OCI-LY7 (cell line): ENCODE results near the gene B3GNT5. TPM values are rescaled to one million over a fixed set of nuclear protein-coding genes. Genes with fewer than 3 reads are reported as not detected.
"Not testable (repeated sequence)": the region's sequence is repeated elsewhere in the genome, so short reads cannot be mapped to it uniquely, and the experiment has no call there.

Experiments used
- BruUV-seq: library from RNA; stranded (reverse); fragments of 400-500 nt; replicated peaks from 2 replicates; lab custom pipeline; 2021; lab: Mats Ljungman, UMichigan
- CTCF ChIA-PET: fragments of 300-600 bp; sonication (Branson Sonifier 250); formaldehyde crosslinking; loops from one replicate; lab custom pipeline; 2022; ENCODE audit warnings: antibody characterized with exemption; ENCODE audit not compliant: unreplicated experiment; lab: Charles Lee
- POLR2A ChIA-PET: fragments of 300-600 bp; sonication (Branson Sonifier 250); formaldehyde crosslinking; loops from one replicate; lab custom pipeline; 2022; ENCODE audit warnings: antibody characterized with exemption; lab: Charles Lee
- DNase-seq: peaks from one replicate; pipeline ENCODE4 v3.0.0-alpha.2; 2015; ENCODE audit warnings: low spot score
- H2AFZ ChIP-seq: fragments of 200-600 bp; sonication (generic), shearing (Covaris generic); 2 replicates; pipeline ENCODE4 v1.6.1; 2014; ENCODE audit warnings: mild to moderate bottlenecking, antibody characterized with exemption, low read length, moderate library complexity
- H3K27ac ChIP-seq: fragments of 200-600 bp; sonication (generic); 2 replicates; pipeline ENCODE4 v1.5.1; 2014; ENCODE audit warnings: mixed run types, low read depth, mild to moderate bottlenecking, moderate library complexity, low read length, inconsistent platforms; ENCODE audit not compliant: poor library complexity, severe bottlenecking
- H3K36me3 ChIP-seq: fragments of 200-600 bp; sonication (generic); 2 replicates; pipeline ENCODE4 v1.6.1; 2014; ENCODE audit warnings: mild to moderate bottlenecking, antibody characterized with exemption, low read length, moderate library complexity, mixed read lengths; ENCODE audit not compliant: insufficient read depth
- H3K4me1 ChIP-seq: fragments of 200-600 bp; sonication (generic); 2 replicates; pipeline ENCODE4 v1.5.1; 2014; ENCODE audit warnings: mild to moderate bottlenecking, low read length; ENCODE audit not compliant: insufficient read depth, poor library complexity, severe bottlenecking
- H3K4me2 ChIP-seq: fragments of 200-600 bp; sonication (generic); 2 replicates; pipeline ENCODE4 v1.6.1; 2014; ENCODE audit warnings: mild to moderate bottlenecking, low read length
- H3K4me3 ChIP-seq: fragments of 200-600 bp; sonication (generic); 2 replicates; pipeline ENCODE4 v1.5.1; 2014; ENCODE audit warnings: mild to moderate bottlenecking, low read depth, low read length; ENCODE audit not compliant: poor library complexity, severe bottlenecking
- H3K79me2 ChIP-seq: fragments of 200-600 bp; sonication (generic); 2 replicates; pipeline ENCODE4 v1.6.1; 2016; ENCODE audit warnings: low read depth, mild to moderate bottlenecking, low read length, moderate library complexity, mixed read lengths; ENCODE audit not compliant: insufficient read depth
- H3K9me2 ChIP-seq: fragments of 200-600 bp; sonication (generic); 2 replicates; pipeline ENCODE4 v1.6.1; 2016; ENCODE audit warnings: mild to moderate bottlenecking, low read length, mixed read lengths; ENCODE audit not compliant: insufficient read depth
- H3K9me3 ChIP-seq: fragments of 200-600 bp; sonication (generic); 2 replicates; pipeline ENCODE4 v1.6.1; 2014; ENCODE audit warnings: mild to moderate bottlenecking, mixed run types, low read length, mixed read lengths
- H4K20me1 ChIP-seq: fragments of 200-600 bp; sonication (generic); 2 replicates; pipeline ENCODE4 v1.6.1; 2014; ENCODE audit warnings: mild to moderate bottlenecking, antibody characterized with exemption, low read length, moderate library complexity, mixed read lengths; ENCODE audit not compliant: insufficient read depth
- CTCF ChIP-seq: fragments of 200-600 bp; sonication (generic); conservative IDR thresholded peaks from 2 replicates; pipeline ENCODE4 v1.5.1; 2014; ENCODE audit warnings: mild to moderate bottlenecking, antibody characterized with exemption, low read length, moderate library complexity, mixed read lengths
- EZH2phosphoT487 ChIP-seq: fragments of 200-600 bp; sonication (generic); IDR thresholded peaks from 2 replicates; pipeline ENCODE4 v1.6.1; 2018; ENCODE audit warnings: low read depth, borderline replicate concordance, mild to moderate bottlenecking, mixed run types, antibody characterized with exemption, low read length, moderate library complexity, mixed read lengths
- intact Hi-C: fragments of 100-400 bp; cut with micrococcal nuclease; formaldehyde crosslinking; loops from one replicate; pipeline ENCODE4 v1.10.0; 2022; ENCODE audit not compliant: unreplicated experiment
- total RNA-seq, 2 experiments: library from RNA; depleted of rRNA in 1 of 2; stranded (reverse); fragments of >200 nt in 1 of 2; shearing (Covaris generic) in 1 of 2; gene quantifications; 2 replicates each; pipeline ENCODE4 v1.2.3, GENCODE V29; 2014 to 2022

The B3GNT5 gene
- total RNA-seq, 2 experiments from 2014 or later, result 0.11 TPM; not detected in 1

DNA sequence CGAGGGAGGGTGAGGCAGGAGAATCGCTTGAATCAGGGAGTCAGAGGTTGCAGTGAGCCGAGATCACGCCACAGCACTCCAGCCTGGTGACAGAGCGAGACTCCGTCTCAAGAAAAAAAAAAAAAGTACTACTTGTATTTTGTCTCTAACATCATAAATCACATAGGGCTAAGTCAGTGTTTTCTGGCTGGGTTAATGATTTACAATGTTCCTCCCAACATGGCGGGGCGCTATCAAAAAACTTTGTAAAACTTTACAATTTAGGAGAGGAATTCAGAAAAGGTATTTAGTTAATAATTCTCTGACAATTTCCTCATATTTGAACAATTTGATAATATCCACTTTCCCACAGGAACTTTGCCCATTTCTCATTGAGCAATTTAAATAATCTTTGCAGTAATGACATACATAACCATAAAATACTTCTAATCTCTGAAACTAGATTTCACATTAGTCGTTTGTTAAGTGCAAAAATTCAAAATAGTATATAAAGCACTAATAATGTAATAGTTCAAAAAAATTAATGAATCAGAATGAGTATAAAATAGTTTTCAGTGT, 26.6 kb upstream of the B3GNT5 start:
- Histone ChIP-seq H3K79me2 (no peaks in the 10 kb centered on the region), H3K4me2 (no peak overlapping the region), H3K9me3 (no peaks in the 10 kb centered on the region), H2AFZ (no peak overlapping the region), H3K9me2 (no peaks in the 10 kb centered on the region), H4K20me1 (no peaks in the 10 kb centered on the region), H3K4me1 (no peaks in the 10 kb centered on the region), H3K27ac (no peak overlapping the region), H3K36me3 (no peaks in the 10 kb centered on the region), H3K4me3 (no peak overlapping the region)
- ChIA-PET POLR2A (no interaction called here), CTCF (no interaction called here)
- intact Hi-C loops, result no loop called here
- DNase-seq, result no peak
- TF ChIP-seq CTCF (no peak), EZH2phosphoT487 (no peak)
- BruUV-seq, result no TSS peak

GRCh38 chr3:183227586-183227985, 25.5 kb upstream of the B3GNT5 start:
- Histone ChIP-seq H3K4me3 (no peak overlapping the region), H3K79me2 (no peaks in the 10 kb centered on the region), H3K9me2 (no peaks in the 10 kb centered on the region), H3K4me2 (no peak overlapping the region), H3K27ac (no peak overlapping the region), H3K9me3 (no peaks in the 10 kb centered on the region), H3K4me1 (no peaks in the 10 kb centered on the region), H4K20me1 (no peaks in the 10 kb centered on the region), H3K36me3 (no peaks in the 10 kb centered on the region), H2AFZ (no peak overlapping the region)
- intact Hi-C loops, result no loop called here
- POLR2A ChIA-PET, result interaction anchor here (0.5 to 0.6 kb wide), 3 partner anchors 280 to 528 kb away, joined by 3 read pairs; no protein-coding TSS in a partner anchor
- no peak for DNase-seq
- CTCF ChIA-PET, result no interaction called here
- TF ChIP-seq EZH2phosphoT487 (no peak), CTCF (no peak)
- no TSS peak for BruUV-seq

DNA sequence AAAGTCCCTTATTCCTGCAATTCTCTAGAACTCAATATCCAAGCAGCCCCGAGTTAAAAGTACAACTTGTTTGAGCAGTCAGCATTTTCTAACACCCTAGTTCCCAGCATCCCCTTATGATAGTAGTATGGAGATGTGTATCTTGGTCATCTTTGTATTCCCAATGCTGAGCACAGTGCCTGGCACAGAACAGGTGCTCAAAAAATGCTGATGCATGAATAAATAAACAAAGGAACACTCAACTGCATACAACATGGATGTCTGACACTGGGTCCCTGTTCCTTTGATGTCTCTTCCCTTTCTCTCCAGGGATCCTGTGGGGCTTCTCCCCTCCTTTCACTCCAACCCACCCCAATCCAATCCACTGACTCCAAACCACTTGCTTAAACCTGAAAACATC, 23.9 kb upstream of the B3GNT5 start:
- intact Hi-C loops, result no loop called here
- H3K4me2 ChIP-seq, result no peak overlapping the region

DNA sequence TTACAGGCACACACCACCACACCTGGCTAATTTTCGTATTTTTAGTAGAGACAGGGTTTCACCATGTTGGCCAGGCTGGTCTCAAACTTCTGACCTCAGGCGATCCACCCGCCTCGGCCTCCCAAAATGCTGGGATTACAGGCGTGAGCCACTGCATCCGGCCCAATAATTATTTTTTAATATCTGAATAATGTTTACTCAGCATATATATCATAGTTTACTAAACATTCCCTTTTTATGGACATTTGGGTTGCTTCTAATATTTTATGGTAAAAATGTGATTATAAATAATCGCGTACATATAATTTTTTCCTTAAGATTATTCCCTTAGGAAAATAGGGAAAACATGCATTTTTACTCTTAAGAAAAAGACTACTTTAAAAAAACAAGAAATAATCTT, 22.8 kb upstream of the B3GNT5 start:
- CTCF ChIA-PET, POLR2A ChIA-PET: not testable (repeated sequence)

More for the DNA sequence above, 23.9 kb upstream of the B3GNT5 start:
- DNase-seq, result no peak
- Histone ChIP-seq H3K79me2 (no peaks in the 10 kb centered on the region), H3K4me1 (no peaks in the 10 kb centered on the region), H2AFZ (no peak overlapping the region), H3K36me3 (no peaks in the 10 kb centered on the region), H4K20me1 (no peaks in the 10 kb centered on the region), H3K27ac (no peak overlapping the region), H3K9me3 (no peaks in the 10 kb centered on the region), H3K9me2 (no peaks in the 10 kb centered on the region), H3K4me3 (no peak overlapping the region)
- ChIA-PET POLR2A (interaction anchor here (0.6 kb wide), 1 partner anchor 170 kb away, joined by 4 read pairs; no protein-coding TSS in a partner anchor), CTCF (no interaction called here)
- TF ChIP-seq CTCF (no peak), EZH2phosphoT487 (no peak)
- BruUV-seq, result no TSS peak

More for the DNA sequence above, 22.8 kb upstream of the B3GNT5 start:
- H4K20me1 ChIP-seq, intact Hi-C loops, H3K4me1 ChIP-seq, H3K4me3 ChIP-seq, DNase-seq, H3K4me2 ChIP-seq, H3K9me2 ChIP-seq, H3K36me3 ChIP-seq, BruUV-seq, H3K79me2 ChIP-seq, H2AFZ ChIP-seq, H3K27ac ChIP-seq, H3K9me3 ChIP-seq: not testable (repeated sequence)
